GM18520 (cell line): ENCODE results near the gene SH3PXD2B.
"Not testable (repeated sequence)": the region's sequence is repeated elsewhere in the genome, so short reads cannot be mapped to it uniquely, and the experiment has no call there.

ENCODE experiments used
- ATAC-seq: cut with Tn5 transposase; IDR thresholded peaks from one replicate; pipeline ENCODE4 v1.9.1; 2021; ENCODE audit not compliant: unreplicated experiment

SH3PXD2B gene

GRCh38 chr5:172486451-172486850, 32.1 kb upstream of the SH3PXD2B start:
- ATAC-seq, result no peak

- ATAC-seq, result no peak
Measured at GRCh38 chr5:172485511-172486202, 31.3 kb upstream of the SH3PXD2B start.

GRCh38 chr5:172484664-172485063, 30.3 kb upstream of the SH3PXD2B start:
- no peak for ATAC-seq

GRCh38 chr5:172482156-172483020, 28.1 kb upstream of the SH3PXD2B start:
- no peak for ATAC-seq

GRCh38 chr5:172481011-172481800, 26.9 kb upstream of the SH3PXD2B start:
- no peak for ATAC-seq

GRCh38 chr5:172479784-172480115, 25.4 kb upstream of the SH3PXD2B start:
- ATAC-seq, result no peak

GRCh38 chr5:172479034-172479783, 24.9 kb upstream of the SH3PXD2B start:
- ATAC-seq, result no peak

- ATAC-seq, result not testable (repeated sequence)
Measured at GRCh38 chr5:172478695-172479033, 24.3 kb upstream of the SH3PXD2B start.

- no peak for ATAC-seq
Measured at GRCh38 chr5:172478256-172478655, 23.9 kb upstream of the SH3PXD2B start.

- no peak for ATAC-seq
Measured at GRCh38 chr5:172477466-172477865, 23.1 kb upstream of the SH3PXD2B start.

- no peak for ATAC-seq
Measured at GRCh38 chr5:172474293-172474692, 20.0 kb upstream of the SH3PXD2B start.

- no peak for ATAC-seq
Measured at GRCh38 chr5:172473427-172473826, 19.1 kb upstream of the SH3PXD2B start.

- no peak for ATAC-seq
Measured at GRCh38 chr5:172469697-172470096, 15.4 kb upstream of the SH3PXD2B start.

- no peak for ATAC-seq
Measured at GRCh38 chr5:172466062-172466461, 11.7 kb upstream of the SH3PXD2B start.

GRCh38 chr5:172463031-172463430, 8.7 kb upstream of the SH3PXD2B start:
- no peak for ATAC-seq

GRCh38 chr5:172459783-172460165, 5.4 kb upstream of the SH3PXD2B start:
- ATAC-seq, result no peak

- ATAC-seq, result no peak
Measured at GRCh38 chr5:172458976-172459782, 4.9 kb upstream of the SH3PXD2B start.

GRCh38 chr5:172456076-172456722, 1.9 kb upstream of the SH3PXD2B start:
- ATAC-seq, result no peak

- no peak for ATAC-seq
Measured at GRCh38 chr5:172455511-172456061, 1.3 kb upstream of the SH3PXD2B start.

- ATAC-seq, result no peak
Measured at GRCh38 chr5:172455087-172455381, 709 bp upstream of the SH3PXD2B start.
